ENCODE measurements around the gene SOX8. TPM values are rescaled to one million over a fixed set of nuclear protein-coding genes. Genes with fewer than 3 reads are reported as not detected.

Gene SOX8
- total and polyA plus RNA-seq, 8 donors, result 0.54 to 5.5 (median 0.83) TPM

DNA sequence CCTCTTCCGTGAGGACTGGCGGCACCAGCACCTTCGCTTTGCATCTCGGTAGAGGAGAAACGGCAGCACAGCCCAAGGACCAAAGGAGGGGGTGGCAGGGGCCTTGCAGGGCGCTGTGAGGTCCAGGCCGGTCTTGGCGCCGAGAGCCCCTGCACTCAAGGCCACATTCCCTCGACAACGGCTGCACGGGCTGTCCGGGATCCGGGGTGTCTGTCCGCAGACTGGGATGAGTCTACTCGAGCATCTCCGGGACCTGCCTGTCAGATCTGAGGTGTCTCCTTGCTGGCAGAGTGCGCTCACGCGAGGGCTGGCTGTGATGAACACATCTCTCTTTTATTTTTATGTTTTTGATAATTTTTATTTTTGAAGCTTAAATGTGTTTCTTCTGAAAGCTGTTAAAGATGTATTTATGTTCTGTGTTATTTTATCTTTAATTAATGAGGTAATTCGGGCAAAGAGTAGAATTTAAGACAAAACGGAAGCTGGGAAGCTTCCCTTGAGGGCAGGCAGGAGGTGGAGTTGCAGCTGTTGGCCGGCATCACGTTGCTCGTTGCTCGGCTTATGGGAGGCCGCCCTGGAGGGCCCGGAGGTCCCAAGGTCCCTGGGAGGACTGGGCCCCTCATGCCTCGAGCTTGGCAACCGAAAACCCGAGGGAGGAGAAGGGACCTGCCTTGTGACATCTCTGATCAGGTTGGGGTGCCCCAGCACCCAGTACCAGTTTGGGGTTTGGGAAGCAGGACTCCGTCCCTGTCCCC lies 4.3 kb downstream of the SOX8 start:
- TF ChIP-seq, protein P1, sequence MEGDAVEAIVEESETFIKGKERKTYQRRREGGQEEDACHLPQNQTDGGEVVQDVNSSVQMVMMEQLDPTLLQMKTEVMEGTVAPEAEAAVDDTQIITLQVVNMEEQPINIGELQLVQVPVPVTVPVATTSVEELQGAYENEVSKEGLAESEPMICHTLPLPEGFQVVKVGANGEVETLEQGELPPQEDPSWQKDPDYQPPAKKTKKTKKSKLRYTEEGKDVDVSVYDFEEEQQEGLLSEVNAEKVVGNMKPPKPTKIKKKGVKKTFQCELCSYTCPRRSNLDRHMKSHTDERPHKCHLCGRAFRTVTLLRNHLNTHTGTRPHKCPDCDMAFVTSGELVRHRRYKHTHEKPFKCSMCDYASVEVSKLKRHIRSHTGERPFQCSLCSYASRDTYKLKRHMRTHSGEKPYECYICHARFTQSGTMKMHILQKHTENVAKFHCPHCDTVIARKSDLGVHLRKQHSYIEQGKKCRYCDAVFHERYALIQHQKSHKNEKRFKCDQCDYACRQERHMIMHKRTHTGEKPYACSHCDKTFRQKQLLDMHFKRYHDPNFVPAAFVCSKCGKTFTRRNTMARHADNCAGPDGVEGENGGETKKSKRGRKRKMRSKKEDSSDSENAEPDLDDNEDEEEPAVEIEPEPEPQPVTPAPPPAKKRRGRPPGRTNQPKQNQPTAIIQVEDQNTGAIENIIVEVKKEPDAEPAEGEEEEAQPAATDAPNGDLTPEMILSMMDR (IDR thresholded peaks at IDR 0.05), result no peak
- WGBS, 2 donors, result 74 to 83% methylated on average over 32 of the region's 32 CpGs
- Histone ChIP-seq H3K27ac (no peak overlapping the region), H3K9me3 (no peaks in the 10 kb centered on the region), H3K27me3 (no peaks in the 10 kb centered on the region), H3K4me3 (no peak overlapping the region), H3K36me3 (no peaks in the 10 kb centered on the region), H3K4me1 (no peaks in the 10 kb centered on the region)
- intact Hi-C loops (cut with DNase I), result no loop called here
- DNase-seq, result no peak
- ATAC-seq, result no peak
- no peak for FAIRE-seq

DNA sequence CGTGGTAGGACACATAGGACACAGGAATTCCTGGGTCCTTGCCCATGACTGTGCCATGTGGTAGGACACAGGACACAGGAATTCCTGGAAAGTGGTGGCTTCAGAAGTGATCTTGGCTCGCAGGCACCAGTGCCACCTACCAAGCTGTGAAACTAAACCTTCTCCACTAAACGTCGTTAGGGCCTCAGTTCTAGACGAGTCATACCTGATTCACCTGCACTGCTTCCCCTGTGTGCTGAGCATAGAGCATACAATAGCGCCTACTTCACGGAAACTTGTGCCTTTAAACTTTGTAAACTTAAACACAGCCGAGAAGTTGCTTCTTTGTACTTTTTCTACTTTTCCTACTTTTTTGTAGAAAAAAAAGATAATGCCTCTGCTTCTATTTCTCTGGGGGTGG lies 4.8 kb downstream of the SOX8 start:
- no peak for DNase-seq
- TF ChIP-seq, protein P1 (IDR thresholded peaks at IDR 0.05), result no peak
- Histone ChIP-seq H3K27ac (no peak overlapping the region), H3K4me1 (no peaks in the 10 kb centered on the region), H3K27me3 (no peaks in the 10 kb centered on the region), H3K36me3 (no peaks in the 10 kb centered on the region), H3K4me3 (no peak overlapping the region), H3K9me3 (no peaks in the 10 kb centered on the region)
- FAIRE-seq, result no peak
- no peak for ATAC-seq
- intact Hi-C loops (cut with DNase I), result no loop called here
- 68 to 78% methylated on average over 8 of the region's 8 CpGs for WGBS, 2 donors

DNA sequence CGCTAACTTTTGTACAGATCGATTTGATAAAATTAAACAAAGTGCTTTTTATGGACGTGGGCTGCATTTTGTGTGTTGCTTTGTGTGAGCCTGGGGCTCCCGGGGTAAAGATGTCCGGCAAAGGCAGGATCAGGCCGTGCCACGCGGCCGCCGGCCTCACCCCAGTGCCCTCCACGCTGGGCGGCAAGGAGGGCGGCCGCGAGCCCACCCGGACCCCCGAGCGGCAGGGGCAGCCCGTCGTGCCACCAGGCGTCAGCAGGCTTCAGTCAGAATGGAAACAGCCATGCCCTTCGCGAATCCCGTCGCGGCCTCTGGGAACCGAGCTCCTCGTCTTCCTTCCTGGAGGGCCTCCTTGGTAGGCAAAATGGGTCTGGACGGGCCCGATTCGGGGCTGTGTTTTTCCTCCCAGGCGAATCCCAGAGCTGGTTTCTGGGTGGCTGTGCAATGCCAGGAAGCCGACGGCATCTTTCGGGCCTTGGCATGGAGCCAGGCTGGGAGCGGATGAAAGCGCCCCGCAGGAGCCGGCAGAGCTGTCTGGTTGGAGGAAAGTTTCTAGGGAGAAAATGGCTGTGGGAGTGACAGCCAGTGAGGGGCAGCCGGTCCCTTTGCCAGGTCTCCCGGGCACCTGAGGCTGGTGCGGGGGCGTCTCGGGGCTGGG lies 5.5 kb downstream of the SOX8 start:
- ATAC-seq, result no peak
- H3K9me3 ChIP-seq, result no peaks in the 10 kb centered on the region
- 71 to 77% methylated on average over 44 of the region's 44 CpGs for WGBS, 2 donors
- no peak overlapping the region for H3K27ac ChIP-seq
- no peak for FAIRE-seq
- no peaks in the 10 kb centered on the region for H3K4me1 ChIP-seq
- TF ChIP-seq, protein P1 (IDR thresholded peaks at IDR 0.05), result no peak
- intact Hi-C loops (cut with DNase I), result no loop called here
- H3K4me3 ChIP-seq, result no peak overlapping the region
- no peaks in the 10 kb centered on the region for H3K36me3 ChIP-seq
- H3K27me3 ChIP-seq, result no peaks in the 10 kb centered on the region
- no peak for DNase-seq

DNA sequence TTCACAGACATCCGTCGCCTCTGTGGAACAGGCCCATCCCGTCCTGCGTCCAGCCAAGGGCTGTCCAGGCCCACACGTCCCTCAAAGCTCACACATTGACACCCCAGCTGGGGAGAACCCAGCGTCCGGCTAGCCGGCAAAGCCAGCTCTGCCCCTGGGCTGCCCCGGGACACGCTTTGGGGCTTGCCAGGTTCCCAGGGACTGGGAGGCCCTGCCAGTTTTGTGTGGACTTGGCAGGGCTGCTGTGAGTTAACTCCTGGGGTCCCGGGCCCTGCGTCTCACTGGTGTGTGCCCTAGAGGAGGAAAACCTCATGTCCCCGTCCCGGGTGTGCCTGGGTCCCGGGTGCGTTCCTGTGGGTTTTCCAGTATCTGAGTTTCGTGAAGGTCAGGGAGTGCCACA lies 6.3 kb downstream of the SOX8 start:
- no peak for FAIRE-seq
- Histone ChIP-seq H3K9me3 (no peaks in the 10 kb centered on the region), H3K4me1 (no peaks in the 10 kb centered on the region), H3K27me3 (no peaks in the 10 kb centered on the region), H3K27ac (no peak overlapping the region), H3K4me3 (no peak overlapping the region), H3K36me3 (no peaks in the 10 kb centered on the region)
- WGBS, 2 donors, result 59 to 79% methylated on average over 14 to 17 of the region's 17 CpGs
- ATAC-seq, result no peak
- DNase-seq, result no peak
- intact Hi-C loops (cut with DNase I), result no loop called here
- TF ChIP-seq, protein P1 (IDR thresholded peaks at IDR 0.05), result no peak
